H1 (cell line): ENCODE results near the gene ASXL1. TPM values are rescaled to one million over a fixed set of nuclear protein-coding genes. Genes with fewer than 3 reads are reported as not detected.

Experiments
- ATF3 ChIP-seq: IDR thresholded peaks from 2 replicates; pipeline ENCODE4 v1.6.1; 2011; ENCODE audit warnings: low read depth, mild to moderate bottlenecking, low read length; ENCODE audit not compliant: insufficient read depth
- HDAC2 ChIP-seq, 2 experiments: fragments of 300-600 bp in 1 of 2; sonication (generic) in 1 of 2; IDR thresholded peaks; 2 replicates each; pipeline ENCODE4 v1.6.1; 2011 to 2012; ENCODE audit warnings: low read depth in 2 of 2, low read length in 2 of 2, mild to moderate bottlenecking in 2 of 2, moderate library complexity in 2 of 2, borderline replicate concordance in 1 of 2, inconsistent platforms in 1 of 2
- SAP30 ChIP-seq: fragments of 300-600 bp; sonication (generic); IDR thresholded peaks from 2 replicates; pipeline ENCODE4 v1.7.1; 2012; ENCODE audit warnings: low read length, moderate library complexity, mild to moderate bottlenecking, inconsistent platforms; ENCODE audit not compliant: insufficient read depth, insufficient replicate concordance
- polyA plus RNA-seq, 7 experiments: library from polyadenylated mRNA; depleted of rRNA in 3 of 7; stranded (reverse) in 5 of 7; unstranded in 2 of 7; fragments of >200 nt in 5 of 7; fragments of 200-250 nt in 2 of 7; gene quantifications; 1 replicate in 5 of 7; 2 replicates in 1 of 7; 4 replicates in 1 of 7; pipeline versions ENCODE4 v1.2.1 to v1.2.3, GENCODE V29; 2011 to 2013; ENCODE audit warnings: missing spikeins in 2 of 7, mixed read lengths in 2 of 7
- total RNA-seq: library from RNA; stranded (reverse); fragmentation: NEBNext Ultra II Directional; extraction: Animal tissue kit (Norgen Biotek cat#: 25700); gene quantifications from 2 replicates; pipeline ENCODE4 v1.2.1, GENCODE V29; 2021

The ASXL1 gene
- total and polyA plus RNA-seq, 2 of the 8 experiments (the other 6 are each of a cell fraction or from before 2014, with no cell fraction given), result 10.6 to 26.5 TPM

DNA sequence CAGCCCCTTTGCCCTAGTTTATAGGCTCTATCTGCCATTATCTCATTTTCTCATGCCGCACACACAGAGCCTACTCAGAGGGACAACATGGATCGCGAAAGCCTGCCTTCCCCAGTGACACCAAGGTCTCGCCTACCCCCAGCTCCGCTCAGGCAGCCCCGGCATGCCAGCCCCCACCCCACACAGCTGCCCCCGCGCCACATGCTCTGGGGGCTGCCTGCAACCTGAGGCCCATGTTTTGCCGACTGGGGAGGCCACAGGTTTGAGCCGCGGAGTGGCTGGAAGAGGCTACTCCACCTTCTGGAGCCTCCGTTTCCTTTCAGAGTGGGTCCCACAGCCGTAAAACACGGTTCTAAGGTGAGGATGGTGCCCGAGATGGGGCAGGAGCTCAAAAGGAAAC lies 102.1 kb downstream of the ASXL1 start (continued):
- TF ChIP-seq ATF3 (no peak), HDAC2 (IDR thresholded peaks at IDR 0.05; ENCODE audit: borderline replicate concordance in 1 of 2, low read depth in 2 of 2, low read length in 2 of 2) (no peak), SAP30 (no peak)
